Gastroesophageal sphincter (tissue), 4 donors: ENCODE results near the gene PRR18. TPM values are rescaled to one million over a fixed set of nuclear protein-coding genes. Genes with fewer than 3 reads are reported as not detected.

ENCODE experiments used
- ATAC-seq: fragments of 150-250 bp; one replicate; pipeline ENCODE4 v1.9.1; 2016; ENCODE audit warnings: mild to moderate bottlenecking, moderate library complexity
- H3K27ac ChIP-seq, 4 donors: fragments of 200-600 bp; sonication (generic) in 3 of 4; 1 replicate in 3 of 4; 2 replicates in 1 of 4; pipeline ENCODE4 v1.5.1; 2016 to 2019
- H3K27me3 ChIP-seq: fragments of 200-600 bp; sonication (generic); one replicate; pipeline ENCODE4 v1.5.1; 2019
- H3K36me3 ChIP-seq, 2 donors: fragments of 200-600 bp; sonication (generic); one replicate each; pipeline ENCODE4 v1.5.1; 2019; ENCODE audit warnings: control low read depth in 1 of 2
- H3K4me1 ChIP-seq, 3 donors: fragments of 200-600 bp; sonication (generic); 1 replicate in 2 of 3; 2 replicates in 1 of 3; pipeline ENCODE4 v1.5.1; 2016 to 2019; ENCODE audit warnings: control low read depth in 2 of 3
- H3K4me3 ChIP-seq, 2 donors: fragments of 200-600 bp; sonication (generic); one replicate each; pipeline ENCODE4 v1.5.1; 2019; ENCODE audit warnings: mild to moderate bottlenecking in 1 of 2, moderate library complexity in 1 of 2
- H3K9me3 ChIP-seq, 3 donors: fragments of 200-600 bp; sonication (generic); one replicate each; pipeline ENCODE4 v1.5.1; 2017 to 2019; ENCODE audit warnings: control low read depth in 2 of 3
- EP300 ChIP-seq: sonication (generic); formaldehyde crosslinking; IDR thresholded peaks from one replicate; pipeline ENCODE4 v1.6.1; 2017; ENCODE audit warnings: antibody characterized with exemption, mild to moderate bottlenecking
- POLR2A ChIP-seq, 2 donors: fragments of 450-650 bp; IDR thresholded peaks; one replicate each; pipeline ENCODE4 v1.6.1; 2017; ENCODE audit warnings: antibody characterized with exemption in 2 of 2, mild to moderate bottlenecking in 2 of 2, moderate library complexity in 1 of 2
- POLR2AphosphoS5 ChIP-seq: sonication (generic); formaldehyde crosslinking; IDR thresholded peaks from one replicate; pipeline ENCODE4 v1.6.1; 2017; ENCODE audit warnings: antibody characterized with exemption
- WGBS, 2 donors: methylation state at CpG; one replicate each; pipeline ENCODE4 v1.1.5; 2018; ENCODE audit warnings: low coverage in 1 of 2; 5-methylcytosine and 5-hydroxymethylcytosine counted together
- total RNA-seq, 4 donors: library from RNA; depleted of rRNA; stranded (reverse); fragments of >200 nt; gene quantifications; one replicate each; pipeline ENCODE4 v1.1.0, GENCODE V29; 2016
- TF ChIP-seq, protein P1 (sequence below), 4 experiments: fragments of 200-600 bp in 2 of 4; fragments of 450-650 bp in 2 of 4; sonication (generic) in 1 of 4; IDR thresholded peaks; one replicate each; pipeline ENCODE4 v1.5.1; 2017 to 2019; ENCODE audit warnings: antibody characterized with exemption in 4 of 4, mild to moderate bottlenecking in 2 of 4, moderate library complexity in 2 of 4

PRR18 gene
- total RNA-seq, 4 donors from 2014 or later = not detected

DNA sequence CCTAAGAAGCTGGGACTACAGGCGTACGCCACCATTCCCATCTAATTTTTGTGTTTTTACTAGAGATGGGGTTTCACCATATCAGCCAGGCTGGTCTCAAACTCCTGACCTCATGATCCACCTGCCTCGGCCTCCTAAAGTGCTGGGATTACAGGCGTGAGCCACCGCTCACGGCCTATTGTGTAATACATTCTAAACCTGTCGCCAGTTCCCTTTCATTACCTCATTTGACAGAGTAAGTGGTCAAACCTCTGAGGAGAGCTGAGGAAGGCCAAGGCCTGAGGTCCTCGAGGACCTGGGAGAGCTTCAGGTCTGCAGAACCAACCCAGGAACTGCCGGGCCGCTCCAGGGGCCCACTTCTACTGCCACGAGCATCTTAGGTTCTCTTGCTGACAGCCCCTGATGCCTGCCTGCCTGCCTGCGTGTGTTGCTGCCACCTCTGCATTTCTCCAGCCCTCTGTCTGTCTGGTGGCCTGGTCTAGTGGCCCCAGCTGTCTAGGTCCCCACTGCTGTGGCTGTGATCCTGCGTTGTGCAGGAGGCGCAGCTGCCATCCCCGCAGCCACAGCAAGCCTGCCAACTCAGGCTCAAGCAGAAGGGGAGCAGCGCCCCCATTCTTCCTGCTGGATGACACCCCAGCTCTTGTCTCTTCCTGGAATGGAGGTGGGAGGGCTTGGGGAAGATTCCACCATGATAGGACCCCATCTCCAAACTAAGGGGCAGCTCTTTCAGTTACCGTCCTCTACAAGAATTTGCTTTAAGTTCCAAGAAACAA, 45.3 kb downstream of the PRR18 start:
- no peaks in the 10 kb centered on the region for H3K4me1 ChIP-seq
- WGBS, 2 donors = 79 to 100% methylated on average over 2 to 9 of the region's 17 CpGs
- no peak overlapping the region for H3K27ac ChIP-seq
- TF ChIP-seq EP300 (no peak), POLR2AphosphoS5 (no peak), POLR2A (IDR thresholded peaks at IDR 0.05) (no peak)
- TF ChIP-seq, protein P1, sequence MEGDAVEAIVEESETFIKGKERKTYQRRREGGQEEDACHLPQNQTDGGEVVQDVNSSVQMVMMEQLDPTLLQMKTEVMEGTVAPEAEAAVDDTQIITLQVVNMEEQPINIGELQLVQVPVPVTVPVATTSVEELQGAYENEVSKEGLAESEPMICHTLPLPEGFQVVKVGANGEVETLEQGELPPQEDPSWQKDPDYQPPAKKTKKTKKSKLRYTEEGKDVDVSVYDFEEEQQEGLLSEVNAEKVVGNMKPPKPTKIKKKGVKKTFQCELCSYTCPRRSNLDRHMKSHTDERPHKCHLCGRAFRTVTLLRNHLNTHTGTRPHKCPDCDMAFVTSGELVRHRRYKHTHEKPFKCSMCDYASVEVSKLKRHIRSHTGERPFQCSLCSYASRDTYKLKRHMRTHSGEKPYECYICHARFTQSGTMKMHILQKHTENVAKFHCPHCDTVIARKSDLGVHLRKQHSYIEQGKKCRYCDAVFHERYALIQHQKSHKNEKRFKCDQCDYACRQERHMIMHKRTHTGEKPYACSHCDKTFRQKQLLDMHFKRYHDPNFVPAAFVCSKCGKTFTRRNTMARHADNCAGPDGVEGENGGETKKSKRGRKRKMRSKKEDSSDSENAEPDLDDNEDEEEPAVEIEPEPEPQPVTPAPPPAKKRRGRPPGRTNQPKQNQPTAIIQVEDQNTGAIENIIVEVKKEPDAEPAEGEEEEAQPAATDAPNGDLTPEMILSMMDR (IDR thresholded peaks at IDR 0.05) = no peak
- no peaks in the 10 kb centered on the region for H3K36me3 ChIP-seq
- peaks cover 11% of the 10 kb centered on the region for H3K27me3 ChIP-seq
- ATAC-seq = no peak
- H3K4me3 ChIP-seq = no peak overlapping the region
- no peaks in the 10 kb centered on the region for H3K9me3 ChIP-seq

DNA sequence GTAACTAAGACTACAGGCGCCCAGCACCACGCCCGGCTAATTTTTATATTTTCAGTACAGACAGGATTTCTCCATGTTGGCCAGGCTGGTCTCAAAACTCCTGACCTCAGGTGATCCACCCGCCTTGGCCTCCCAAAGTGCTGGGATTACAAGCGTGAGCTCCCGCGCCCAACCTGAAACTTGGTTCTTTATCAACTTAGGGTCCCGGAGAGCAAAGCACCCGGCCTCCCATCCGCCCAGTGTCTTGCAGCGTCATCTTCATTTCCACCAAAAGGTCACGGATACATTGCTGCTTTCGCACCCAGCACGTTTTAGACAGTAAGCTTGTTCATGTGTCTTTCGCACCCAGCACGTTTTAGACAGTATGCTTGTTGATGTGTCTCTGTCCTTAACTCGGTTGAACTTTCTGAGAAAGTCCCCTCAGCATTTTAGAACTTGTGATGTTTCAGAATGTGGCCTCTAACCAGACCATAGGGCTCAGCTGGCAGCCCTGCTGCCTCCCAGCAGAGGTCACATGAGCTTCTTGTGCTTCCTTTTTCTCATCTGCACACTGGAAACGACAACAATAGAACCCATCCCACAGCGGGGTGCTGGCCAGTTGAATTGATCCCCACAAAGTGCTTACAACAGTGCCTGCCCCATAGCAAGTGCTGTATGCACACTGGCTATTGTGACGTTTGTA, 48.8 kb downstream of the PRR18 start:
- Histone ChIP-seq H3K27me3 (peaks cover 31% of the 10 kb centered on the region), H3K9me3 (no peaks in the 10 kb centered on the region), H3K4me3 (no peak overlapping the region), H3K27ac (peak overlapping the region in 1 of 4 donors; percentile 57), H3K36me3 (no peaks in the 10 kb centered on the region), H3K4me1 (no peaks in the 10 kb centered on the region)
- ATAC-seq = peak; percentile 77
- WGBS, 2 donors = 76 to 94% methylated on average over 7 to 14 of the region's 20 CpGs
- TF ChIP-seq, protein P1 (IDR thresholded peaks at IDR 0.05) = no peak

DNA sequence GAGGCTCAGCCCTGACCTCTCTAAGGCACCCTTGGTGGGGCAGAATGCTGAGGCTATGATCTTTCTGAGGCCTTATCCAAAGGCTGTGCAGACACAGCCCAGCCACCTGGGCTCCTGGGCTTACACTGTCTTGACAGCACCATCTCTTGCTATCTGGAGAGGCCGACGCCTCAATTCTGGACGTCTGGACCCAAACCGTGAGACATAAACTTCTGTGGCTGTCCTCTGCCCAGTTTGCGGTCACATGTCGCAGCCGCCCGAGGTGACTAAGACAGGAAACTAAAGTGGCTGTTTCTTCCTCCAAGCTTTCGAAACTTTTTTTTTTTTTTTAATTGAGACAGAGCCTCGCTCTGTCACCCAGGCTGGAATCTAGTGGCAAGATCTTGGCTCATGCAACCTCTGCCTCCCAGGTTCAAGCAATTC, 49.3 kb downstream of the PRR18 start:
- Histone ChIP-seq H3K27me3 (peaks cover 37% of the 10 kb centered on the region), H3K36me3 (no peaks in the 10 kb centered on the region), H3K27ac (peak overlapping the region in 1 of 4 donors; percentile 57), H3K4me1 (peaks cover 0 to 3% (median 2%) of the 10 kb centered on the region in 3 donors), H3K9me3 (no peaks in the 10 kb centered on the region), H3K4me3 (no peak overlapping the region)
- WGBS, 2 donors = 67% methylated on average over 3 of the region's 10 CpGs; no CpG with 5 or more reads in 1 of the 2 donors
- peak; percentile 54 for ATAC-seq
- TF ChIP-seq, protein P1 (IDR thresholded peaks at IDR 0.05) = no peak
- TF ChIP-seq POLR2A (IDR thresholded peaks at IDR 0.05) (no peak), POLR2AphosphoS5 (no peak), EP300 (no peak)

DNA sequence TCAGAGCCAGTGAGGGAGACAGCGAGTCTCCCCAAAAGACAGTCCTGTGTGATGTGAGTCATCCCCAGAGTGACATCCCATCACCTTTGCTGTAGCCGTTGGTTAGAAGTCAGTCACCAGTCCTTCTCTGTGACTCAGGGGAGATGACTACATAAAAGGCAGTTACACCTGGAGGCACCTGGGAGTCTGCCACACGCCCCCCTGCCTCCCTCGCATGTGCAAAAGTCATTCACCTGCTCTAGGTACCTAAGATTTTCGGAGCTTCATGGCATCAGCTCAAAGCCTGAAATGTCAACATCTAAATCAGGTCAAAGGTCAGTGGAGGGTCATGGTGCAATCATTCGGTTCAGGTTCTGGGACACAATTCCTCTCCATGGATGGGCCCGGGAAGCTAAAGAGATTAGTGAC, 50.3 kb downstream of the PRR18 start:
- WGBS, 2 donors = 60% methylated on average over 3 of the region's 7 CpGs; no CpG with 5 or more reads in 1 of the 2 donors
- Histone ChIP-seq H3K27ac (no peak overlapping the region), H3K4me1 (peaks cover 0 to 12% (median 8%) of the 10 kb centered on the region in 3 donors), H3K27me3 (peaks cover 47% of the 10 kb centered on the region), H3K4me3 (no peak overlapping the region), H3K9me3 (no peaks in the 10 kb centered on the region), H3K36me3 (no peaks in the 10 kb centered on the region)
- TF ChIP-seq EP300 (no peak), POLR2AphosphoS5 (no peak), POLR2A (IDR thresholded peaks at IDR 0.05) (no peak)
- TF ChIP-seq, protein P1 (IDR thresholded peaks at IDR 0.05) = no peak
- ATAC-seq = no peak

Other genes with a start within 250 kb of the PRR18 start
- gene TBXT, start 140.5 kb downstream of the PRR18 start, total RNA-seq = not detected
- gene SFT2D1, start 34.2 kb upstream of the PRR18 start, total RNA-seq = 10 to 100 TPM; 21.4 to 32.2 (median 26.1) TPM
- 10 to 100 TPM; 57.9 to 93.2 (median 72.8) TPM for gene MPC1, start 74.5 kb upstream of the PRR18 start, total RNA-seq